Omental fat pad (tissue), 4 donors: ENCODE data around the gene FAM193B. TPM values are rescaled to one million over a fixed set of nuclear protein-coding genes. Genes with fewer than 3 reads are reported as not detected.
A peak's percentile ranks its signal among the peaks of the same experiment; 100 is the strongest.

Experiments
- ATAC-seq: fragments of 150-250 bp; one replicate; pipeline ENCODE4 v1.9.1; 2016; ENCODE audit warnings: mild to moderate bottlenecking, moderate library complexity; ENCODE audit not compliant: low FRiP score
- DNase-seq: peaks from one replicate; pipeline ENCODE4 v3.0.0-alpha.2; 2019; ENCODE audit warnings: low spot score
- total RNA-seq, 4 donors: library from RNA; depleted of rRNA; stranded (reverse); fragments of >200 nt; gene quantifications; one replicate each; pipeline ENCODE4 v1.1.0, GENCODE V29; 2016
- TF ChIP-seq, protein P1 (sequence below), 3 donors: fragments of 450-650 bp; IDR thresholded peaks; one replicate each; pipeline ENCODE4 v1.5.1; 2016 to 2017; ENCODE audit warnings: antibody characterized with exemption in 3 of 3, mild to moderate bottlenecking in 3 of 3, moderate library complexity in 2 of 3

Gene FAM193B
- total RNA-seq, 4 donors from 2014 or later: 43.3 to 92.5 (median 50.9) TPM

DNA sequence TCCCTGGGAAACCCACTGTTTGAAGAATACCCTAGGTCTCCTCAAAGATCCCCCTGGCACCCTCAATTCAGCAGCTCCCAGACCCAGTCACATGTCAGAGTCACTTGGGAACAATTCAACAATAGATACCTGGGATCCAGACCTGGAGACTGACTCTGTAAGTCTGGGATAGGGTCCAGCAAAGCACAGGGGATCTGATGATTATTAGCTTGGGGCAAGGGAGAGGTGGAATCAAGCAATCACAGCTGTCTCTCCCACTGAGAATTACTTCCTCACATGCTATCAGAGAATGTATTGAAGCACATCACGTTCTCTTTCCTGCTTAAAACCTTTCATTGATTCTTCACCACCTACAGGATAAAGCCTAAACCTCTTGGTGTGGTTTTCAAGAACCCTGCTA lies 5.9 kb downstream of the FAM193B start:
- DNase-seq (no peak), ATAC-seq (no peak)
- TF ChIP-seq, protein P1, sequence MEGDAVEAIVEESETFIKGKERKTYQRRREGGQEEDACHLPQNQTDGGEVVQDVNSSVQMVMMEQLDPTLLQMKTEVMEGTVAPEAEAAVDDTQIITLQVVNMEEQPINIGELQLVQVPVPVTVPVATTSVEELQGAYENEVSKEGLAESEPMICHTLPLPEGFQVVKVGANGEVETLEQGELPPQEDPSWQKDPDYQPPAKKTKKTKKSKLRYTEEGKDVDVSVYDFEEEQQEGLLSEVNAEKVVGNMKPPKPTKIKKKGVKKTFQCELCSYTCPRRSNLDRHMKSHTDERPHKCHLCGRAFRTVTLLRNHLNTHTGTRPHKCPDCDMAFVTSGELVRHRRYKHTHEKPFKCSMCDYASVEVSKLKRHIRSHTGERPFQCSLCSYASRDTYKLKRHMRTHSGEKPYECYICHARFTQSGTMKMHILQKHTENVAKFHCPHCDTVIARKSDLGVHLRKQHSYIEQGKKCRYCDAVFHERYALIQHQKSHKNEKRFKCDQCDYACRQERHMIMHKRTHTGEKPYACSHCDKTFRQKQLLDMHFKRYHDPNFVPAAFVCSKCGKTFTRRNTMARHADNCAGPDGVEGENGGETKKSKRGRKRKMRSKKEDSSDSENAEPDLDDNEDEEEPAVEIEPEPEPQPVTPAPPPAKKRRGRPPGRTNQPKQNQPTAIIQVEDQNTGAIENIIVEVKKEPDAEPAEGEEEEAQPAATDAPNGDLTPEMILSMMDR (IDR thresholded peaks at IDR 0.05): no peak

DNA sequence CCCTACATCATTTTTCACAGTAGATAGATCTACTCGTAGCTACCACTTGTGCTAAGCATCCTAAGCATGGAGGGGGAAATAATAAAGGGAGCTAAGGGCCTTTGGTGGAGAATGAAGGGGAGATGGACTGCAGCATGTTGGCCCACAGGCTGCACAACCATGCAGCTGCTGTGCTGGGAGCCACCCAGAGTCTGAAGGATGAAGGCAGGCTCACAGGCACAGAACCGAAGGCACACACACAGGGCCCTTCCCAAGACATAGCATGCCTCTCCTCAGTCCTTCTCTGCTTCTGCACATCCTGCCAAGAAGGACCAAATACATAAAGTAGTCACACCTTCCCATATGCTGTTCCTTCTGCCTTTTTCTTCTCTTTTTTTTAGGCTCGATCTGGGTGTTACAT lies 6.6 kb downstream of the FAM193B start:
- TF ChIP-seq, protein P1 (IDR thresholded peaks at IDR 0.05): no peak
- ATAC-seq (no peak), DNase-seq (no peak)

DNA sequence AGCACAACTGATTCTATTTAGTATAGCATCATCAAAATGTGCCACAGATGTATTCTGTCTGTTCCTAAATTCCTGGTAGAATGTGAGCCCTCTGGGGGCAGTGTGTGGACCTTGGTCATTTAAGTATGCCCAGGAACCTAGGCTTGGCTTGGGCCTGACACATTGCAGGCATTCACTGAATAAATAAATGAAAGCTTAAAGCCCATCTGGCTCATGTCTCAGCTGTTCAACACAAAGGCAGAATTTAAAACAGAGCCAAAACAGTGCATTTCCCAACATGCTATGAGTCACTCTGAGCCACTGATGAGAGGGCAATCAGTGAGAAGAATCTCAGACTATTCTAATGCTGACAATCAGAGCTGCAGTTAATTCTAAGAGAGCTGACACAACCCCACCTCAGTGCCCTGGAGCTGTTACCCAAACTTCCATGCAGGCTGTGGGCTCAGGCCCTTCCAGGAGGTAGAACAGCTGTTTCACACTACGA lies 8.1 kb downstream of the FAM193B start:
- no peak for DNase-seq
- ATAC-seq: peak; percentile 89
- TF ChIP-seq, protein P1 (IDR thresholded peaks at IDR 0.05): no peak

DNA sequence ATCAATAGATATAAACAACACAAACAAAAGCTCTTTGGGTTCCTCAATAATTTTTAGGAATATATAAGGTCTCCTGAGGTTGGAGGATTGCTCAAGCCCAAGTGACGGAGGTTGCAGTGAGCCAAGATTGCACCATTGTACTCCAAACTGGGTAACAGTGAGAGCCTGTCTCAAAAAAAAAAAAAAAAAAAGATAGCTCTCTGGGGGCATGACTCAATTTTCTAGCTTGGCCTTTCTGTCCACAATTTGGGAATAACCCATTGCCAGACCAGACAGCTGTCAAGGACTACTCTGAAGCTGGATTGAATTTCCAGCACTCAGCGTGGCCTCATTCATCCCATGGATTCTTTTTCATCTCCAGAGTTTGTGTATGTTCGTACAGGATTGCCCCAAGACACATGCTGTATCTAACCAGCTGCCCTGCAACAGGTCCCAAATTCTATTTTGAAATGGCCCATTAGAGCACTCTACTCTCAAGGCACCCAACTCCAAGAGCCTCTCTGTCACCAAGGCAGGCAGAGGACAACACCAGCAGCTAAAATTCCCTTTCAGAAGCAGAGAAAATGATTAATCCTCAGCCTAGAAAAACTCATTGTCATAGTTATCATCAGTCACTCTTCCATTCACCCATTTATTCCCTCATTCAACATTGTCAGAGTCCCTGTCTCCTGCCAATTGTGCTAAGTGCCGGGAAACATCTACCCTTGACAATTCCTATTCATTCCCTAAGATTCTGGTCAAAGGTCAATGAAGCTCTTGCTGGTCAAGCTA lies 8.7 kb downstream of the FAM193B start:
- no peak for DNase-seq
- ATAC-seq: peak; percentile 66
- TF ChIP-seq, protein P1 (IDR thresholded peaks at IDR 0.05): no peak

DNA sequence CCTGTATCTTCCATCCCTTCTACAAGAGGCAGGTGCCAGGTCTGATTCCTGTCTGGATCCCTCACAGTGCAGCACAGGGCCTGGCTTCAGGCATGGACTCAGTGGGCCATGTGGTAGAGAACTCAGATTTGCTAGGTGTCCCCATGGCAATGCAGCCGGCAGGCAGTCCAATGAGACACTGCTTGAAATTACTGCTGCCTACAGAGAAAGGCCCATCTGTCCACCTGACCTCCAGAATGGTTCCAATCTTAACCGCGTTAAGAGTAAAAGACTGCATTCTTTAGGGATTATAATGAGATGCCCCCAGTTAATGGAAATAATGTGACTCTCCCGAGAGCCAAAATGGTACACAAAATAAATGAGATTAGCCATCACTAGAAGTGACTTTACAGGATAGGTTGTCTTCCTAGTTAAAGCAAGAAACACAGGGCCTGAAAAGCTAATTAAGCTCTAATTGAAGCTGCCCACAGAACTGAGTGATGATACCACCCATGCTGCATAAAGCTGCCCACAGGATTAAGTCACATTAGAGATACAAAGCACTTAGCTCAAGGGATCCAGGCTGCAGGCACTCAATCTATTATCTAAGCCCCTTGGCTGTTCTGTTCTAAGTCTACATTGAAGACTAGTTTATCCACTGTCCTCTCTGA lies 11.4 kb downstream of the FAM193B start:
- DNase-seq (no peak), ATAC-seq (no peak)
- TF ChIP-seq, protein P1 (IDR thresholded peaks at IDR 0.05): no peak

DNA sequence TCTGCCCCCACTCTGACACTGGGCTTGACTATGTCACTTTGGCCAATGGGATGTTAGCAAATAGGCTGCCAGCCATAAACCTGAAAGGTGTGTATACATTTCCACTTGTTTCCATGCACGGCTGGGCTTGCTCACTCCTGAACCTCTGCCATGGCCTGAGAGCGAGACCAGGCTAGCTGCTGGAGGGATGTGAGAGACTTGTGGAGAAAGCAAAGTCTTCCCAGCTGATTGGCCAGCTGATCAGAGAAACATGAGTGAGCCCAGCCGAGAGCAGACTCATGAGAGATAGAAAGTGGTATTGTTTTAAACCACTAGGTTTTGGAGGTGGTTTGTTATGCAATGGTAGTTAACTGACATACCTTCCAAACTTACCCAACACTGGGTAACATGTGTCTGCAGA lies 13.9 kb downstream of the FAM193B start:
- DNase-seq (no peak), ATAC-seq (no peak)
- TF ChIP-seq, protein P1 (IDR thresholded peaks at IDR 0.05): no peak
